HEK293 (cell line): ENCODE results near the gene CD101.

Experiments
- CTCF ChIA-PET: fragments of 350-600 bp; formaldehyde crosslinking; extraction: SDS; loops from one replicate; lab custom pipeline; 2021; ENCODE audit warnings: antibody characterized with exemption; lab: Yijun Ruan, JAX
- POLR2A ChIA-PET: fragments of 300-600 bp; formaldehyde crosslinking; extraction: SDS; loops from one replicate; lab custom pipeline; 2020; ENCODE audit warnings: antibody characterized with exemption, inconsistent platforms; lab: Yijun Ruan, JAX
- H3K27ac ChIP-seq: fragments of 200-500 bp; sonication (Bioruptor generic); 2 replicates; pipeline ENCODE4 v1.5.1; 2014; ENCODE audit warnings: low read depth, low read length, control low read depth, inconsistent platforms; ENCODE audit errors: extremely low read depth
- H3K36me3 ChIP-seq, 2 experiments: fragments of 200-500 bp in 1 of 2; sonication (Bioruptor generic) in 1 of 2; 1 replicate in 1 of 2; 2 replicates in 1 of 2; pipeline ENCODE4 v1.5.1; 2014 to 2017; ENCODE audit warnings: inconsistent platforms in 2 of 2, low read length in 2 of 2; ENCODE audit not compliant: control insufficient read depth in 2 of 2, insufficient read depth in 1 of 2
- H3K4me1 ChIP-seq: fragments of 200-500 bp; sonication (Bioruptor generic); 2 replicates; pipeline ENCODE4 v1.5.1; 2014; ENCODE audit warnings: mild to moderate bottlenecking, low read length, inconsistent platforms; ENCODE audit not compliant: control insufficient read depth, insufficient read depth
- H3K4me3 ChIP-seq: 2 replicates; pipeline ENCODE4 v1.5.1; 2011; ENCODE audit warnings: low read depth, mild to moderate bottlenecking, control low read depth, low read length, moderate library complexity
- H3K9me3 ChIP-seq: fragments of 200-500 bp; sonication (Bioruptor generic); 2 replicates; pipeline ENCODE4 v1.5.1; 2014; ENCODE audit warnings: low read depth, low read length, inconsistent platforms; ENCODE audit not compliant: control insufficient read depth, insufficient read depth
- BCL11A ChIP-seq: fragments of 450-650 bp; formaldehyde crosslinking; IDR thresholded peaks from 2 replicates; pipeline ENCODE4 v1.5.1; 2016; ENCODE audit warnings: low read depth, missing biosample characterization, missing genetic modification characterization
- GFI1B ChIP-seq: fragments of 450-650 bp; formaldehyde crosslinking; IDR thresholded peaks from 2 replicates; pipeline ENCODE4 v1.5.1; 2016; ENCODE audit warnings: missing biosample characterization, missing genetic modification characterization
- MEIS1 ChIP-seq: sonication (generic); formaldehyde crosslinking; IDR thresholded peaks from 2 replicates; pipeline ENCODE4 v1.8.1; 2022; ENCODE audit warnings: missing genetic modification reagents, mild to moderate bottlenecking, borderline replicate concordance
- PRDM1 ChIP-seq: fragments of 450-650 bp; formaldehyde crosslinking; IDR thresholded peaks from 2 replicates; pipeline ENCODE4; 2016; ENCODE audit warnings: missing biosample characterization, missing genetic modification characterization
- SALL2 ChIP-seq: fragments of 450-650 bp; formaldehyde crosslinking; IDR thresholded peaks from 2 replicates; pipeline ENCODE4 v1.5.0; 2017; ENCODE audit warnings: missing biosample characterization, mild to moderate bottlenecking, missing genetic modification characterization, borderline replicate concordance
- ZBTB20 ChIP-seq: fragments of 450-650 bp; formaldehyde crosslinking; IDR thresholded peaks from 2 replicates; pipeline ENCODE4 v1.5.1; 2016; ENCODE audit warnings: missing biosample characterization, missing genetic modification characterization
- ZNF114 ChIP-seq: fragments of 450-650 bp; formaldehyde crosslinking; IDR thresholded peaks from 2 replicates; pipeline ENCODE4 v1.5.0; 2017; ENCODE audit warnings: missing biosample characterization, missing genetic modification characterization
- ZNF16 ChIP-seq: fragments of 450-650 bp; formaldehyde crosslinking; IDR thresholded peaks from 2 replicates; pipeline ENCODE4 v1.5.1; 2016; ENCODE audit warnings: low read depth, missing biosample characterization, missing genetic modification characterization
- ZNF24 ChIP-seq: fragments of 450-650 bp; formaldehyde crosslinking; IDR thresholded peaks from 2 replicates; pipeline ENCODE4 v1.5.1; 2016; ENCODE audit warnings: missing biosample characterization, missing genetic modification characterization
- ZNF266 ChIP-seq: fragments of 450-650 bp; formaldehyde crosslinking; IDR thresholded peaks from 2 replicates; pipeline ENCODE4 v1.5.1; 2016; ENCODE audit warnings: missing biosample characterization, missing genetic modification characterization, low read depth
- ZNF449 ChIP-seq: fragments of 450-650 bp; formaldehyde crosslinking; IDR thresholded peaks from 2 replicates; pipeline ENCODE4 v1.5.1; 2017; ENCODE audit warnings: missing biosample characterization, mild to moderate bottlenecking, missing genetic modification characterization, moderate library complexity
- ZNF549 ChIP-seq: fragments of 450-650 bp; IDR thresholded peaks from 2 replicates; pipeline ENCODE4 v1.5.1; 2018; ENCODE audit warnings: missing biosample characterization, missing genetic modification characterization, mild to moderate bottlenecking, inconsistent platforms, moderate library complexity
- ZNF558 ChIP-seq: fragments of 450-650 bp; formaldehyde crosslinking; IDR thresholded peaks from 2 replicates; pipeline ENCODE4 v1.5.1; 2016; ENCODE audit warnings: missing biosample characterization, missing genetic modification characterization
- ZNF623 ChIP-seq: fragments of 450-650 bp; formaldehyde crosslinking; IDR thresholded peaks from 2 replicates; pipeline ENCODE4 v1.5.1; 2016; ENCODE audit warnings: missing biosample characterization, missing genetic modification characterization
- ZNF677 ChIP-seq: fragments of 450-650 bp; IDR thresholded peaks from 2 replicates; pipeline ENCODE4 v1.5.0; 2018; ENCODE audit warnings: missing biosample characterization, mild to moderate bottlenecking, missing genetic modification characterization, moderate library complexity
- ZNF776 ChIP-seq: fragments of 450-650 bp; formaldehyde crosslinking; IDR thresholded peaks from 2 replicates; pipeline ENCODE4 v1.5.0; 2017; ENCODE audit warnings: missing biosample characterization, missing genetic modification characterization, borderline replicate concordance
- ZNF777 ChIP-seq: fragments of 450-650 bp; formaldehyde crosslinking; IDR thresholded peaks from 2 replicates; pipeline ENCODE4 v1.5.1; 2017; ENCODE audit warnings: missing biosample characterization, missing genetic modification characterization, borderline replicate concordance
- TF ChIP-seq, protein P1 (sequence below): fragments of 450-650 bp; formaldehyde crosslinking; IDR thresholded peaks from 2 replicates; pipeline ENCODE4 v1.5.1; 2016; ENCODE audit warnings: missing biosample characterization, missing genetic modification characterization
- TF ChIP-seq, protein P2 (sequence below): fragments of 450-650 bp; formaldehyde crosslinking; IDR thresholded peaks from 2 replicates; pipeline ENCODE4 v1.5.1; 2016; ENCODE audit warnings: missing biosample characterization, missing genetic modification characterization
- TF ChIP-seq, protein P3 (sequence below): fragments of 450-650 bp; formaldehyde crosslinking; IDR thresholded peaks from 2 replicates; pipeline ENCODE4 v1.5.1; 2016; ENCODE audit warnings: missing biosample characterization, missing genetic modification characterization

The CD101 gene

DNA sequence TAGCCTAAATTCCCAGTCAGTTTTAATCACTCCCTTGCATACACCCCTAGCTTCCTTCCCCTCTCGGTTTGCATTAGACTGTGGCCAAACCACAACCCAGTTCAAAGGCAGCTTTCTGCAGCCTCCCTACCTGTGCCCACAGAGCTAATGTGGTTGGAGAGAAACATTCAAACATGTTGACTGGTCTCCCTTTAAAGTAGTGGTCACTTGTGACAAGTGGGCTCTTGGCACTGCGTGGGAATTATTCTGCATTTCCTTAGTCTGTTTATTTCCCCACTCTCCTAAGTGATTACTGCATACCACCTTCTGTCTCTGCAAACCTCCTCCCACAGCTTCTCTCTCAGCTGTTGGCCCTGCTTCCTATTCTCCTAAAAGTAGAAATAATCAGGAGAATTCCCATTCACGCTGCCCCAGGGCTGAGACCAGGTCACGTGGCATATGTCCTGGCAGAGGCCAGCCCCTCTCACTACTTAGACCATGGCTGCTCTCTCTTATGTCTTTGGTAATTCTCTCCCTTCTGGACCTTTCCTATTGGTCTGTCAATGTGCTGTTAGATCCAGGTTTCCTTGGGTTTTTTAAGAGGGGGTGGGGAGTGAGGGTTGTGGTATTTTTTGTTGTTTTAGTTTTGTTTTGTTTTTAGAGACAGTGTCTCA lies 38.4 kb upstream of the CD101 start (continued):
- no peak for TF ChIP-seq ZNF449 (tag by site-specific recombination)
- no peak for TF ChIP-seq ZNF558 (tag by site-specific recombination)

GRCh38 chr1:116966791-116967190 lies 34.8 kb upstream of the CD101 start:
- H3K9me3 ChIP-seq, result no peaks in the 10 kb centered on the region
- H3K4me1 ChIP-seq, result no peaks in the 10 kb centered on the region
- peaks cover 15 to 65% of the 10 kb centered on the region in 2 experiments; a peak in 2 of 3 replicates for H3K36me3 ChIP-seq
- H3K27ac ChIP-seq, result no peak overlapping the region
- no peak overlapping the region for H3K4me3 ChIP-seq
- POLR2A ChIA-PET, result no interaction called here
- TF ChIP-seq, protein P1, sequence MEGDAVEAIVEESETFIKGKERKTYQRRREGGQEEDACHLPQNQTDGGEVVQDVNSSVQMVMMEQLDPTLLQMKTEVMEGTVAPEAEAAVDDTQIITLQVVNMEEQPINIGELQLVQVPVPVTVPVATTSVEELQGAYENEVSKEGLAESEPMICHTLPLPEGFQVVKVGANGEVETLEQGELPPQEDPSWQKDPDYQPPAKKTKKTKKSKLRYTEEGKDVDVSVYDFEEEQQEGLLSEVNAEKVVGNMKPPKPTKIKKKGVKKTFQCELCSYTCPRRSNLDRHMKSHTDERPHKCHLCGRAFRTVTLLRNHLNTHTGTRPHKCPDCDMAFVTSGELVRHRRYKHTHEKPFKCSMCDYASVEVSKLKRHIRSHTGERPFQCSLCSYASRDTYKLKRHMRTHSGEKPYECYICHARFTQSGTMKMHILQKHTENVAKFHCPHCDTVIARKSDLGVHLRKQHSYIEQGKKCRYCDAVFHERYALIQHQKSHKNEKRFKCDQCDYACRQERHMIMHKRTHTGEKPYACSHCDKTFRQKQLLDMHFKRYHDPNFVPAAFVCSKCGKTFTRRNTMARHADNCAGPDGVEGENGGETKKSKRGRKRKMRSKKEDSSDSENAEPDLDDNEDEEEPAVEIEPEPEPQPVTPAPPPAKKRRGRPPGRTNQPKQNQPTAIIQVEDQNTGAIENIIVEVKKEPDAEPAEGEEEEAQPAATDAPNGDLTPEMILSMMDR (tag by site-specific recombination), result no peak
- TF ChIP-seq ZNF549 (tag by site-specific recombination) (no peak), ZNF266 (no peak), ZNF623 (tag by site-specific recombination) (no peak), SALL2 (tag by site-specific recombination) (no peak), ZNF16 (tag by site-specific recombination) (no peak), ZNF777 (no peak), MEIS1 (CRISPR knock-in tag) (no peak), GFI1B (tag by site-specific recombination) (no peak), PRDM1 (tag by site-specific recombination) (no peak), ZNF24 (tag by site-specific recombination) (no peak), ZNF776 (tag by site-specific recombination) (no peak), BCL11A (tag by site-specific recombination) (no peak), ZNF677 (tag by site-specific recombination) (no peak), ZBTB20 (no peak), ZNF114 (no peak)
- TF ChIP-seq, protein P2, sequence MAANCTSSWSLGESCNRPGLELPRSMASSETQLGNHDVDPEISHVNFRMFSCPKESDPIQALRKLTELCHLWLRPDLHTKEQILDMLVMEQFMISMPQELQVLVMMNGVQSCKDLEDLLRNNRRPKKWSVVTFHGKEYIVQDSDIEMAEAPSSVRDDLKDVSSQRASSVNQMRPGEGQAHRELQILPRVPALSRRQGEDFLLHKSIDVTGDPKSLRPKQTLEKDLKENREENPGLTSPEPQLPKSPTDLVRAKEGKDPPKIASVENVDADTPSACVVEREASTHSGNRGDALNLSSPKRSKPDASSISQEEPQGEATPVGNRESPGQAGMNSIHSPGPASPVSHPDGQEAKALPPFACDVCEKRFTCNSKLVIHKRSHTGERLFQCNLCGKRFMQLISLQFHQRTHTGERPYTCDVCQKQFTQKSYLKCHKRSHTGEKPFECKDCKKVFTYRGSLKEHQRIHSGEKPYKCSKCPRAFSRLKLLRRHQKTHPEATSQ (tag by site-specific recombination), result no peak
- TF ChIP-seq, protein P3, sequence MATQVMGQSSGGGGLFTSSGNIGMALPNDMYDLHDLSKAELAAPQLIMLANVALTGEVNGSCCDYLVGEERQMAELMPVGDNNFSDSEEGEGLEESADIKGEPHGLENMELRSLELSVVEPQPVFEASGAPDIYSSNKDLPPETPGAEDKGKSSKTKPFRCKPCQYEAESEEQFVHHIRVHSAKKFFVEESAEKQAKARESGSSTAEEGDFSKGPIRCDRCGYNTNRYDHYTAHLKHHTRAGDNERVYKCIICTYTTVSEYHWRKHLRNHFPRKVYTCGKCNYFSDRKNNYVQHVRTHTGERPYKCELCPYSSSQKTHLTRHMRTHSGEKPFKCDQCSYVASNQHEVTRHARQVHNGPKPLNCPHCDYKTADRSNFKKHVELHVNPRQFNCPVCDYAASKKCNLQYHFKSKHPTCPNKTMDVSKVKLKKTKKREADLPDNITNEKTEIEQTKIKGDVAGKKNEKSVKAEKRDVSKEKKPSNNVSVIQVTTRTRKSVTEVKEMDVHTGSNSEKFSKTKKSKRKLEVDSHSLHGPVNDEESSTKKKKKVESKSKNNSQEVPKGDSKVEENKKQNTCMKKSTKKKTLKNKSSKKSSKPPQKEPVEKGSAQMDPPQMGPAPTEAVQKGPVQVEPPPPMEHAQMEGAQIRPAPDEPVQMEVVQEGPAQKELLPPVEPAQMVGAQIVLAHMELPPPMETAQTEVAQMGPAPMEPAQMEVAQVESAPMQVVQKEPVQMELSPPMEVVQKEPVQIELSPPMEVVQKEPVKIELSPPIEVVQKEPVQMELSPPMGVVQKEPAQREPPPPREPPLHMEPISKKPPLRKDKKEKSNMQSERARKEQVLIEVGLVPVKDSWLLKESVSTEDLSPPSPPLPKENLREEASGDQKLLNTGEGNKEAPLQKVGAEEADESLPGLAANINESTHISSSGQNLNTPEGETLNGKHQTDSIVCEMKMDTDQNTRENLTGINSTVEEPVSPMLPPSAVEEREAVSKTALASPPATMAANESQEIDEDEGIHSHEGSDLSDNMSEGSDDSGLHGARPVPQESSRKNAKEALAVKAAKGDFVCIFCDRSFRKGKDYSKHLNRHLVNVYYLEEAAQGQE (tag by site-specific recombination), result no peak
- TF ChIP-seq, all 188 proteins: peak for 0
- CTCF ChIA-PET, result no interaction called here
